H9 (cell line): Measurements from ENCODE around the gene SEPHS1. TPM values are rescaled to one million over a fixed set of nuclear protein-coding genes. Genes with fewer than 3 reads are reported as not detected.

Experiments
- DNase-seq: peaks from one replicate; pipeline ENCODE4 v3.0.0-alpha.2; 2017
- H2AFZ ChIP-seq: one replicate; pipeline ENCODE4 v1.6.1; 2013; ENCODE audit warnings: mild to moderate bottlenecking, low read length, control low read depth, moderate library complexity
- H2AK5ac ChIP-seq: 2 replicates; pipeline ENCODE4 v1.6.1; 2013; ENCODE audit warnings: low read length, control low read depth, mixed read lengths; ENCODE audit not compliant: insufficient read length
- H2BK120ac ChIP-seq: one replicate; pipeline ENCODE4 v1.6.1; 2013; ENCODE audit warnings: low read depth, mild to moderate bottlenecking, low read length, control low read depth, inconsistent platforms; ENCODE audit not compliant: poor library complexity, severe bottlenecking
- H2BK12ac ChIP-seq: 2 replicates; pipeline ENCODE4 v1.6.1; 2013; ENCODE audit warnings: low read length, control low read depth, mixed read lengths, low read depth; ENCODE audit not compliant: insufficient read length
- H2BK15ac ChIP-seq: 2 replicates; pipeline ENCODE4 v1.6.1; 2013; ENCODE audit warnings: low read depth, low read length, control low read depth
- H2BK20ac ChIP-seq: one replicate; pipeline ENCODE4 v1.6.1; 2013; ENCODE audit warnings: low read depth, mild to moderate bottlenecking, low read length, control low read depth, inconsistent platforms; ENCODE audit not compliant: poor library complexity, severe bottlenecking
- H2BK5ac ChIP-seq: 2 replicates; pipeline ENCODE4 v1.6.1; 2013; ENCODE audit warnings: low read length, control low read depth, mixed read lengths; ENCODE audit not compliant: insufficient read length
- H3K14ac ChIP-seq: 2 replicates; pipeline ENCODE4 v1.6.1; 2013; ENCODE audit warnings: low read length, control low read depth; ENCODE audit not compliant: insufficient read depth
- H3K18ac ChIP-seq: 2 replicates; pipeline ENCODE4 v1.6.1; 2013; ENCODE audit warnings: low read depth, mild to moderate bottlenecking, mixed read lengths, low read length, control low read depth; ENCODE audit not compliant: insufficient read length
- H3K23ac ChIP-seq: 2 replicates; pipeline ENCODE4 v1.6.1; 2013; ENCODE audit warnings: low read length, control low read depth, mixed read lengths, low read depth; ENCODE audit not compliant: insufficient read length
- H3K23me2 ChIP-seq: 2 replicates; pipeline ENCODE4 v1.6.1; 2013; ENCODE audit warnings: low read depth, mild to moderate bottlenecking, mixed read lengths, low read length, control low read depth; ENCODE audit not compliant: insufficient read length, poor library complexity, severe bottlenecking
- H3K27ac ChIP-seq: 2 replicates; pipeline ENCODE4 v1.5.1; 2013; ENCODE audit warnings: low read length, control low read depth, mixed read lengths, low read depth; ENCODE audit not compliant: insufficient read length
- H3K27me3 ChIP-seq: 2 replicates; pipeline ENCODE4 v1.6.1; 2013; ENCODE audit warnings: low read length, control low read depth, inconsistent platforms; ENCODE audit not compliant: insufficient read depth
- H3K4ac ChIP-seq: 2 replicates; pipeline ENCODE4 v1.6.1; 2013; ENCODE audit warnings: low read depth, mild to moderate bottlenecking, control low read depth, inconsistent platforms, low read length, moderate library complexity
- H3K4me1 ChIP-seq: 2 replicates; pipeline ENCODE4 v1.6.1; 2013; ENCODE audit warnings: low read length, control low read depth, inconsistent platforms; ENCODE audit not compliant: insufficient read depth
- H3K4me2 ChIP-seq: 2 replicates; pipeline ENCODE4 v1.6.1; 2013; ENCODE audit warnings: low read length, control low read depth, mixed read lengths; ENCODE audit not compliant: insufficient read length, insufficient read depth
- H3K56ac ChIP-seq: 2 replicates; pipeline ENCODE4 v1.6.1; 2013; ENCODE audit warnings: low read depth, mild to moderate bottlenecking, mixed read lengths, low read length, control low read depth; ENCODE audit not compliant: insufficient read length
- H3K79me1 ChIP-seq: 2 replicates; pipeline ENCODE4 v1.6.1; 2013; ENCODE audit warnings: low read depth, mild to moderate bottlenecking, moderate library complexity, low read length, control low read depth, inconsistent platforms; ENCODE audit not compliant: insufficient read depth, poor library complexity, severe bottlenecking
- H3K79me2 ChIP-seq: 2 replicates; pipeline ENCODE4 v1.6.1; 2013; ENCODE audit warnings: low read length, control low read depth, inconsistent platforms; ENCODE audit not compliant: insufficient read depth
- H3K9ac ChIP-seq: 2 replicates; pipeline ENCODE4 v1.6.1; 2013; ENCODE audit warnings: low read length, control low read depth, mixed read lengths; ENCODE audit not compliant: insufficient read length; ENCODE audit errors: extremely low read depth
- H3K9me3 ChIP-seq: one replicate; pipeline ENCODE4 v1.6.1; 2013; ENCODE audit warnings: low read depth, low read length, inconsistent platforms; ENCODE audit not compliant: control insufficient read depth
- H3T11ph ChIP-seq: one replicate; pipeline ENCODE4 v1.6.1; 2013; ENCODE audit warnings: mild to moderate bottlenecking, low read length, control low read depth, inconsistent platforms
- H4K20me1 ChIP-seq: one replicate; pipeline ENCODE4 v1.6.1; 2013; ENCODE audit not compliant: control insufficient read depth, insufficient read length, insufficient read depth
- H4K5ac ChIP-seq: 2 replicates; pipeline ENCODE4 v1.6.1; 2013; ENCODE audit warnings: low read depth, mild to moderate bottlenecking, mixed read lengths, low read length, control low read depth; ENCODE audit not compliant: insufficient read length
- H4K8ac ChIP-seq: replicated peaks from 2 replicates; pipeline ENCODE4 v1.6.1; 2013; ENCODE audit warnings: low read length, control low read depth, mixed read lengths, low read depth; ENCODE audit not compliant: insufficient read length
- H4K91ac ChIP-seq: 2 replicates; pipeline ENCODE4 v1.6.1; 2013; ENCODE audit warnings: low read depth, mild to moderate bottlenecking, moderate library complexity, mixed read lengths, low read length, control low read depth; ENCODE audit not compliant: insufficient read length
- H3K27ac Mint-ChIP-seq, 3 experiments: 2 replicates in 2 of 3; 3 replicates in 1 of 3; pipeline ENCODE4 v1.8.0; 2020 to 2021; ENCODE audit warnings: mixed read lengths in 3 of 3, mild to moderate bottlenecking in 1 of 3, moderate library complexity in 1 of 3
- H3K27me3 Mint-ChIP-seq: 2 replicates; pipeline ENCODE4 v1.8.0; 2021; ENCODE audit warnings: low read depth, mild to moderate bottlenecking, moderate library complexity, mixed read lengths
- H3K36me3 Mint-ChIP-seq, 3 experiments: 2 replicates in 2 of 3; 3 replicates in 1 of 3; pipeline ENCODE4 v1.8.0; 2020 to 2021; ENCODE audit warnings: low read depth in 3 of 3, mixed read lengths in 3 of 3; ENCODE audit not compliant: insufficient read depth in 1 of 3
- H3K4me1 Mint-ChIP-seq, 2 experiments: 2 replicates each; pipeline ENCODE4 v1.8.0; 2020; ENCODE audit warnings: mixed read lengths in 2 of 2
- H3K4me3 Mint-ChIP-seq, 2 experiments: 2 replicates in 1 of 2; 3 replicates in 1 of 2; pipeline ENCODE4 v1.8.0; 2020 to 2021; ENCODE audit warnings: mild to moderate bottlenecking in 2 of 2, mixed read lengths in 2 of 2, moderate library complexity in 1 of 2
- H3K9me3 Mint-ChIP-seq, 2 experiments: 2 replicates in 1 of 2; 3 replicates in 1 of 2; pipeline ENCODE4 v1.8.0; 2020; ENCODE audit warnings: mild to moderate bottlenecking in 2 of 2, mixed read lengths in 2 of 2, moderate library complexity in 1 of 2
- CTCF ChIP-seq: fragments of 200-600 bp; sonication (generic); conservative IDR thresholded peaks from 3 replicates; pipeline ENCODE4 v1.8.0; 2021; ENCODE audit warnings: antibody characterized with exemption, mild to moderate bottlenecking
- WGBS: extraction: QIAGEN DNeasy Blood & Tissue Kit; methylation state at CpG from one replicate; pipeline ENCODE4 v1.1.7; 2013; ENCODE audit warnings: missing lambda C conversion rate, low lambda C conversion rate, mixed read lengths; ENCODE audit not compliant: insufficient read length; ENCODE audit errors: extremely low coverage; 5-methylcytosine and 5-hydroxymethylcytosine counted together
- total RNA-seq: library from RNA; stranded (reverse); gene quantifications from 2 replicates; pipeline ENCODE4 v1.2.1, GENCODE V29; 2021

Gene SEPHS1
- total RNA-seq, 1 experiment from 2014 or later: 366 TPM

- Histone ChIP-seq H4K91ac (no peak overlapping the region), H4K8ac (no peak overlapping the region), H2BK20ac (no peak overlapping the region), H3K18ac (no peak overlapping the region), H2AFZ (no peak overlapping the region), H3T11ph (no peak overlapping the region), H2BK5ac (no peak overlapping the region), H3K14ac (no peak overlapping the region), H4K20me1 (no peaks in the 10 kb centered on the region), H3K9me3 (no peaks in the 10 kb centered on the region), H2AK5ac (no peak overlapping the region), H3K4me1 (no peaks in the 10 kb centered on the region), H3K4me2 (no peak overlapping the region), H2BK12ac (no peak overlapping the region), H3K23me2 (no peaks in the 10 kb centered on the region), H3K9ac (no peak overlapping the region), H2BK120ac (no peak overlapping the region), H3K27ac (no peak overlapping the region), H3K56ac (no peak overlapping the region), H3K79me2 (no peaks in the 10 kb centered on the region), H2BK15ac (no peak overlapping the region), H4K5ac (no peak overlapping the region), H3K23ac (no peak overlapping the region), H3K27me3 (no peaks in the 10 kb centered on the region), H3K79me1 (no peaks in the 10 kb centered on the region), H3K4ac (no peak overlapping the region)
- WGBS: no CpG with 5 or more reads among the region's 2 CpGs
- no peak for DNase-seq
- Mint-ChIP-seq H3K27me3 (peaks cover 3% of the 10 kb centered on the region), H3K27ac (no peak overlapping the region; a peak in 1 of 7 replicates), H3K36me3 (no peaks in the 10 kb centered on the region), H3K4me3 (no peak overlapping the region), H3K9me3 (peaks cover 0 to 3% of the 10 kb centered on the region in 2 experiments; a peak in 2 of 5 replicates), H3K4me1 (peaks cover 9 to 11% of the 10 kb centered on the region in 2 experiments; a peak in 3 of 4 replicates)
- TF ChIP-seq CTCF: no peak
Measured at GRCh38 chr10:13375791-13376190, 27.7 kb upstream of the SEPHS1 start.
